ENCODE data around the gene TBPL1. TPM values are rescaled to one million over a fixed set of nuclear protein-coding genes. Genes with fewer than 3 reads are reported as not detected.
A peak's percentile ranks its signal among the peaks of the same experiment; 100 is the strongest.
"Not testable (repeated sequence)": the region's sequence is repeated elsewhere in the genome, so short reads cannot be mapped to it uniquely, and the experiment has no call there.

TBPL1 gene
- total and polyA plus RNA-seq, 2 experiments from 2014 or later = 40.5 to 46.0 TPM

- peak; percentile 83 for DNase-seq
- no peak overlapping the region for H3K4me2 ChIP-seq (ENCODE audit: unreplicated experiment)
These were observed 29.0 kb upstream of the TBPL1 start for GRCh38 chr6:133923938-133924593.

GRCh38 chr6:133931221-133931620, 21.8 kb upstream of the TBPL1 start:
- DNase-seq; H3K4me2 ChIP-seq (ENCODE audit: unreplicated experiment); H3K4me3 ChIP-seq; H3F3A ChIP-seq (ENCODE audit: insufficient read depth); H4K20me1 ChIP-seq (ENCODE audit: insufficient read depth); H3K9ac ChIP-seq; H3K4me1 ChIP-seq (ENCODE audit: insufficient read depth); H3K9me3 ChIP-seq (ENCODE audit: low read depth); H3K27ac ChIP-seq; H3K79me2 ChIP-seq (ENCODE audit: insufficient read depth); H2AFZ ChIP-seq; H3K9me2 ChIP-seq (ENCODE audit: insufficient read depth); in situ Hi-C loops (cut with MboI); H3K36me3 ChIP-seq (ENCODE audit: low read depth): not testable (repeated sequence)
- WGBS, 2 experiments (ENCODE audit: low coverage in 1 of 2, low lambda C conversion rate in 2 of 2, missing lambda C conversion rate in 2 of 2) = 77 to 79% methylated on average over 6 of the region's 6 CpGs
- peaks cover 13% of the 10 kb centered on the region for H3K27me3 ChIP-seq (replicated peaks; ENCODE audit: insufficient read depth)

More at GRCh38 chr6:133923938-133924593, 29.0 kb upstream of the TBPL1 start:
- no peaks in the 10 kb centered on the region for H3K9me3 ChIP-seq (ENCODE audit: low read depth)
- WGBS, 2 experiments (ENCODE audit: low coverage in 1 of 2, low lambda C conversion rate in 2 of 2, missing lambda C conversion rate in 2 of 2) = 25 to 29% methylated on average over 6 of the region's 6 CpGs
- H3K79me2 ChIP-seq (ENCODE audit: insufficient read depth) = no peaks in the 10 kb centered on the region
- no peak overlapping the region for H3K4me3 ChIP-seq
- H3F3A ChIP-seq (ENCODE audit: insufficient read depth) = no peaks in the 10 kb centered on the region
- H3K4me1 ChIP-seq (ENCODE audit: insufficient read depth) = no peaks in the 10 kb centered on the region
- H4K20me1 ChIP-seq (ENCODE audit: insufficient read depth) = no peaks in the 10 kb centered on the region
- H3K36me3 ChIP-seq (ENCODE audit: low read depth) = no peaks in the 10 kb centered on the region
- no peak overlapping the region for H2AFZ ChIP-seq
- in situ Hi-C loops (cut with MboI) = loop anchor here (25.0 kb wide), 3 partner anchors 737 to 1112 kb away; partner anchors contain the start of gene RPS12
- H3K9me2 ChIP-seq (ENCODE audit: insufficient read depth) = no peaks in the 10 kb centered on the region
- TF ChIP-seq EZH2phosphoT487 (IDR thresholded peaks at IDR 0.05; ENCODE audit: insufficient read depth, low read depth) = no peak
- no peak for TF ChIP-seq EZH2 (IDR thresholded peaks at IDR 0.05; ENCODE audit: insufficient read depth, poor library complexity, severe bottlenecking)
- H3K27me3 ChIP-seq (replicated peaks; ENCODE audit: insufficient read depth) = peaks cover 24% of the 10 kb centered on the region
- no peak overlapping the region for H3K27ac ChIP-seq
- no peak overlapping the region for H3K9ac ChIP-seq

- H3K4me1 ChIP-seq (ENCODE audit: insufficient read depth); H3K4me3 ChIP-seq; H3K27me3 ChIP-seq (replicated peaks; ENCODE audit: insufficient read depth); H3K9me2 ChIP-seq (ENCODE audit: insufficient read depth); H3K9ac ChIP-seq; in situ Hi-C loops (cut with MboI); H3K4me2 ChIP-seq (ENCODE audit: unreplicated experiment); H3F3A ChIP-seq (ENCODE audit: insufficient read depth); DNase-seq; H4K20me1 ChIP-seq (ENCODE audit: insufficient read depth); H2AFZ ChIP-seq; H3K27ac ChIP-seq; H3K36me3 ChIP-seq (ENCODE audit: low read depth); H3K9me3 ChIP-seq (ENCODE audit: low read depth); H3K79me2 ChIP-seq (ENCODE audit: insufficient read depth): not testable (repeated sequence)
- 72 to 86% methylated on average over 3 of the region's 3 CpGs for WGBS, 2 experiments (ENCODE audit: low coverage in 1 of 2, low lambda C conversion rate in 2 of 2, missing lambda C conversion rate in 2 of 2)
These were observed 16.7 kb upstream of the TBPL1 start for GRCh38 chr6:133936352-133936751.

- H3K9me2 ChIP-seq (ENCODE audit: insufficient read depth) = no peaks in the 10 kb centered on the region
- no peaks in the 10 kb centered on the region for H3K36me3 ChIP-seq (ENCODE audit: low read depth)
- H2AFZ ChIP-seq = no peak overlapping the region
- H3F3A ChIP-seq (ENCODE audit: insufficient read depth) = no peaks in the 10 kb centered on the region
- H4K20me1 ChIP-seq (ENCODE audit: insufficient read depth) = no peaks in the 10 kb centered on the region
- no peaks in the 10 kb centered on the region for H3K79me2 ChIP-seq (ENCODE audit: insufficient read depth)
- in situ Hi-C loops (cut with MboI) = no loop called here
- no peak for DNase-seq
- H3K27ac ChIP-seq = no peak overlapping the region
- H3K4me2 ChIP-seq (ENCODE audit: unreplicated experiment) = no peak overlapping the region
- H3K4me3 ChIP-seq = no peak overlapping the region
- no peaks in the 10 kb centered on the region for H3K4me1 ChIP-seq (ENCODE audit: insufficient read depth)
- no peak overlapping the region for H3K9ac ChIP-seq
- H3K9me3 ChIP-seq (ENCODE audit: low read depth) = no peaks in the 10 kb centered on the region
- H3K27me3 ChIP-seq (replicated peaks; ENCODE audit: insufficient read depth) = no peaks in the 10 kb centered on the region
- TF ChIP-seq EZH2phosphoT487 (IDR thresholded peaks at IDR 0.05; ENCODE audit: insufficient read depth, low read depth) (no peak), EZH2 (IDR thresholded peaks at IDR 0.05; ENCODE audit: insufficient read depth, poor library complexity, severe bottlenecking) (no peak)
These were observed 15.1 kb upstream of the TBPL1 start for GRCh38 chr6:133937909-133938308.

- Histone ChIP-seq H3F3A (ENCODE audit: insufficient read depth) (no peaks in the 10 kb centered on the region), H3K9me3 (ENCODE audit: low read depth) (no peaks in the 10 kb centered on the region), H3K27ac (no peak overlapping the region), H4K20me1 (ENCODE audit: insufficient read depth) (no peaks in the 10 kb centered on the region), H3K79me2 (ENCODE audit: insufficient read depth) (no peaks in the 10 kb centered on the region), H2AFZ (no peak overlapping the region), H3K4me2 (ENCODE audit: unreplicated experiment) (no peak overlapping the region), H3K4me3 (no peak overlapping the region), H3K27me3 (replicated peaks; ENCODE audit: insufficient read depth) (no peaks in the 10 kb centered on the region), H3K9me2 (ENCODE audit: insufficient read depth) (no peaks in the 10 kb centered on the region), H3K36me3 (ENCODE audit: low read depth) (no peaks in the 10 kb centered on the region), H3K9ac (no peak overlapping the region), H3K4me1 (ENCODE audit: insufficient read depth) (no peaks in the 10 kb centered on the region)
- no peak for TF ChIP-seq EZH2 (IDR thresholded peaks at IDR 0.05; ENCODE audit: insufficient read depth, poor library complexity, severe bottlenecking)
- TF ChIP-seq EZH2phosphoT487 (IDR thresholded peaks at IDR 0.05; ENCODE audit: insufficient read depth, low read depth) = no peak
- 92 to 94% methylated on average over 1 of the region's 1 CpG for WGBS, 2 experiments (ENCODE audit: low coverage in 1 of 2, low lambda C conversion rate in 2 of 2, missing lambda C conversion rate in 2 of 2)
- DNase-seq = no peak
- in situ Hi-C loops (cut with MboI) = no loop called here
These were observed 14.5 kb upstream of the TBPL1 start for GRCh38 chr6:133938533-133938932.
